ENCODE data around the gene CEP350. TPM values are rescaled to one million over a fixed set of nuclear protein-coding genes. Genes with fewer than 3 reads are reported as not detected.

Gene CEP350
- total and polyA plus RNA-seq, 2 of the 4 experiments (the other 2 are of a cell fraction): 5.0 to 36.4 TPM

DNA sequence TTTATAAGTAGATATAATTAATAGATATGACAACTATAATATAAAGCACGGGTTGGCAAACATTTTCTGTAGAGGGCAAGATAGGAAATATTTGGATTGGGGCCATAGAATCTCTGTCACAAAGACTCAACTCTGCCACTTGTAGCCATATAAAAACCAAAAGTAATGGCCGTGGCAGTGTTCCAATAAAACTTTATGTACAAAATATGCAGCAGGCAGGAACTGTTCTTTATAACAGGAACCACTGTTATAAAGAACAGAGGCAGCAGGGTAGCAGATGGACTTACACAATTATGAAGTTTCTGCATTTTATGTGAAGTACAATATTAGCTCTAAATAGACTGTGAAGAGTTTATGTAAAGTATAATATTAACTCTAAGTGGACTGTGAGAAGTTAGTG, 183.2 kb downstream of the CEP350 start:
- intact Hi-C loops (cut with micrococcal nuclease): no loop called here
- CTCF ChIA-PET: no interaction called here
- BruUV-seq (replicated peaks): no TSS peak

More for the DNA sequence above, 183.2 kb downstream of the CEP350 start:
- Histone ChIP-seq H2BK20ac (ENCODE audit: low read depth, low read length) (no peak overlapping the region), H3K4me3 (ENCODE audit: insufficient read depth, low read depth, low read length) (no peak overlapping the region), H2AFZ (replicated peaks; ENCODE audit: low read length, poor library complexity) (no peak overlapping the region), H4K5ac (ENCODE audit: low read depth, low read length) (no peak overlapping the region), H4K20me1 (ENCODE audit: insufficient read depth, low read length) (no peaks in the 10 kb centered on the region), H3K27ac (ENCODE audit: insufficient read depth, low read length) (no peak overlapping the region), H2BK120ac (ENCODE audit: low read depth, low read length) (no peak overlapping the region), H3K4ac (ENCODE audit: low read depth, low read length) (no peak overlapping the region), H2BK5ac (ENCODE audit: low read depth, low read length, poor library complexity, severe bottlenecking) (no peak overlapping the region), H3K56ac (ENCODE audit: extremely low read depth, insufficient read depth, low read length) (no peak overlapping the region), H2BK15ac (ENCODE audit: low read depth, low read length) (no peak overlapping the region), H4K91ac (ENCODE audit: insufficient read depth, low read depth, low read length) (no peak overlapping the region), H3K27me3 (ENCODE audit: control insufficient read depth, insufficient read depth, low read length) (no peaks in the 10 kb centered on the region), H4K8ac (ENCODE audit: low read depth in 2 of 2, low read length in 2 of 2) (no peak overlapping the region), H3K18ac (ENCODE audit: low read depth, low read length) (no peak overlapping the region), H3K23ac (ENCODE audit: low read depth, low read length) (no peak overlapping the region), H3K9ac (ENCODE audit: low read depth, low read length) (no peak overlapping the region), H3K14ac (replicated peaks; ENCODE audit: low read depth, low read length) (no peak overlapping the region), H3K36me3 (ENCODE audit: control insufficient read depth, insufficient read depth, low read length) (no peaks in the 10 kb centered on the region), H3K4me1 (ENCODE audit: control insufficient read depth, insufficient read depth, low read length) (peaks cover 3% of the 10 kb centered on the region), H3K9me1 (ENCODE audit: insufficient read depth, low read length) (no peaks in the 10 kb centered on the region), H2AK5ac (ENCODE audit: low read depth, low read length) (no peak overlapping the region), H3K79me1 (ENCODE audit: low read depth in 1 of 2, low read length in 2 of 2) (no peaks in the 10 kb centered on the region), H3K4me2 (ENCODE audit: low read depth, low read length) (no peak overlapping the region), H3K9me3 (ENCODE audit: control insufficient read depth, insufficient read depth, low read length) (peaks cover 3% of the 10 kb centered on the region), H2AK9ac (replicated peaks; ENCODE audit: low read depth, low read length, poor library complexity) (no peak overlapping the region)
- POLR2A ChIA-PET (ENCODE audit: unreplicated experiment): no interaction called here
- TF ChIP-seq, protein P1, sequence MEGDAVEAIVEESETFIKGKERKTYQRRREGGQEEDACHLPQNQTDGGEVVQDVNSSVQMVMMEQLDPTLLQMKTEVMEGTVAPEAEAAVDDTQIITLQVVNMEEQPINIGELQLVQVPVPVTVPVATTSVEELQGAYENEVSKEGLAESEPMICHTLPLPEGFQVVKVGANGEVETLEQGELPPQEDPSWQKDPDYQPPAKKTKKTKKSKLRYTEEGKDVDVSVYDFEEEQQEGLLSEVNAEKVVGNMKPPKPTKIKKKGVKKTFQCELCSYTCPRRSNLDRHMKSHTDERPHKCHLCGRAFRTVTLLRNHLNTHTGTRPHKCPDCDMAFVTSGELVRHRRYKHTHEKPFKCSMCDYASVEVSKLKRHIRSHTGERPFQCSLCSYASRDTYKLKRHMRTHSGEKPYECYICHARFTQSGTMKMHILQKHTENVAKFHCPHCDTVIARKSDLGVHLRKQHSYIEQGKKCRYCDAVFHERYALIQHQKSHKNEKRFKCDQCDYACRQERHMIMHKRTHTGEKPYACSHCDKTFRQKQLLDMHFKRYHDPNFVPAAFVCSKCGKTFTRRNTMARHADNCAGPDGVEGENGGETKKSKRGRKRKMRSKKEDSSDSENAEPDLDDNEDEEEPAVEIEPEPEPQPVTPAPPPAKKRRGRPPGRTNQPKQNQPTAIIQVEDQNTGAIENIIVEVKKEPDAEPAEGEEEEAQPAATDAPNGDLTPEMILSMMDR (conservative IDR thresholded peaks at IDR 0.05; ENCODE audit: low read depth, low read length): no peak
- TF ChIP-seq MAFK (IDR thresholded peaks at IDR 0.05; ENCODE audit: low read depth, low read length) (no peak), CHD1 (IDR thresholded peaks at IDR 0.05; ENCODE audit: low read depth, low read length) (no peak), RAD21 (IDR thresholded peaks at IDR 0.05; ENCODE audit: low read length) (no peak), RCOR1 (IDR thresholded peaks at IDR 0.05; ENCODE audit: insufficient replicate concordance, low read length) (no peak), MAZ (IDR thresholded peaks at IDR 0.05; ENCODE audit: borderline replicate concordance, low read depth, low read length) (no peak), FOS (IDR thresholded peaks at IDR 0.05; ENCODE audit: low read depth, low read length) (no peak), BHLHE40 (IDR thresholded peaks at IDR 0.05; ENCODE audit: low read depth, low read length) (no peak), SMC3 (IDR thresholded peaks at IDR 0.05; ENCODE audit: low read depth, low read length) (no peak), RFX5 (IDR thresholded peaks at IDR 0.05; ENCODE audit: low read depth, low read length) (no peak), POLR2A (IDR thresholded peaks at IDR 0.05; ENCODE audit: low read depth, low read length) (no peak), MXI1 (IDR thresholded peaks at IDR 0.05; ENCODE audit: borderline replicate concordance, low read depth, low read length) (no peak), CEBPB (IDR thresholded peaks at IDR 0.05; ENCODE audit: low read depth, low read length) (no peak), NFE2L2 (IDR thresholded peaks at IDR 0.05; ENCODE audit: low read depth, low read length) (no peak)
- TF ChIP-seq, protein P2, sequence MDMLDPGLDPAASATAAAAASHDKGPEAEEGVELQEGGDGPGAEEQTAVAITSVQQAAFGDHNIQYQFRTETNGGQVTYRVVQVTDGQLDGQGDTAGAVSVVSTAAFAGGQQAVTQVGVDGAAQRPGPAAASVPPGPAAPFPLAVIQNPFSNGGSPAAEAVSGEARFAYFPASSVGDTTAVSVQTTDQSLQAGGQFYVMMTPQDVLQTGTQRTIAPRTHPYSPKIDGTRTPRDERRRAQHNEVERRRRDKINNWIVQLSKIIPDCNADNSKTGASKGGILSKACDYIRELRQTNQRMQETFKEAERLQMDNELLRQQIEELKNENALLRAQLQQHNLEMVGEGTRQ (IDR thresholded peaks at IDR 0.05; ENCODE audit: low read depth, low read length): no peak
- TF ChIP-seq, protein P3, sequence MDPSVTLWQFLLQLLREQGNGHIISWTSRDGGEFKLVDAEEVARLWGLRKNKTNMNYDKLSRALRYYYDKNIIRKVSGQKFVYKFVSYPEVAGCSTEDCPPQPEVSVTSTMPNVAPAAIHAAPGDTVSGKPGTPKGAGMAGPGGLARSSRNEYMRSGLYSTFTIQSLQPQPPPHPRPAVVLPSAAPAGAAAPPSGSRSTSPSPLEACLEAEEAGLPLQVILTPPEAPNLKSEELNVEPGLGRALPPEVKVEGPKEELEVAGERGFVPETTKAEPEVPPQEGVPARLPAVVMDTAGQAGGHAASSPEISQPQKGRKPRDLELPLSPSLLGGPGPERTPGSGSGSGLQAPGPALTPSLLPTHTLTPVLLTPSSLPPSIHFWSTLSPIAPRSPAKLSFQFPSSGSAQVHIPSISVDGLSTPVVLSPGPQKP (IDR thresholded peaks at IDR 0.05; ENCODE audit: borderline replicate concordance, low read depth, low read length): no peak
- dilution Hi-C loops (cut with HindIII; ENCODE audit: low sequenced_read_pairs, unreplicated experiment) (no loop called here), in situ Hi-C loops (cut with MboI; ENCODE audit: low sequenced_read_pairs) (no loop called here)
- WGBS, 2 experiments (ENCODE audit: extremely low coverage in 2 of 2, insufficient read length in 1 of 2): no CpG with 5 or more reads among the region's 2 CpGs
- ATAC-seq (ENCODE audit: low read depth): no peak
- DNase-seq: no peak
